ENCODE results near the gene RARRES2.

GRCh38 chr7:150359622-150360362 is 18.4 kb upstream of the RARRES2 start:
- TF ChIP-seq CTCF (IDR thresholded peaks at IDR 0.05) (no peak), POLR2AphosphoS5 (IDR thresholded peaks at IDR 0.05) (no peak), EP300 (IDR thresholded peaks at IDR 0.05) (no peak)

All from upper lobe of left lung (tissue), 4 donors.